Measurements from ENCODE around the gene ZMYND19. TPM values are rescaled to one million over a fixed set of nuclear protein-coding genes. Genes with fewer than 3 reads are reported as not detected.

ZMYND19 gene
- total RNA-seq, 1 experiment from 2014 or later: 77.9 TPM

DNA sequence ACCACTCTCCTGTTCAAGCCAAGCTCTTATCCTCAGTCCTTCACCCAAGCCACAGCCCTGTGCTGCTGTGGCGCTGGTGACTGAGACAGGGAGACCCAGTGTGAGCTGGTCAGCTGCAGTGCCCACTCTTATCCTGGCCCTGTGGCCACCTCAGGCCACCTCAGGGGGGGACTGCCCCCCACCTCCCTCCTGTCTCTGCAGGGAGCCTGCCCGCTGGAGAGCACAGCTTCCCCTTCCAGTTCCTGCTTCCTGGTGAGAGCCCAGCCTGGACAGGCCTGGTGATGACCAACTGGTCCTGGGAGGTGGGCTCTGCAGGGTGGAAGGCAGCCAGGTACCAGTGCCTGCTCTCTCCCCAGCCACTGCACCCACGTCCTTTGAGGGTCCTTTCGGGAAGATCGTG is 22.9 kb upstream of the ZMYND19 start:
- CTCF ChIA-PET: interaction anchor here (2.1 kb wide), 1 partner anchor 31 kb away, joined by 8 read pairs; no protein-coding TSS in a partner anchor
- Mint-ChIP-seq H3K27ac (peak overlapping the region; percentile 45; the same call in 1 of the 2 replicates), H3K36me3 (peaks cover 11% of the 10 kb centered on the region)

DNA sequence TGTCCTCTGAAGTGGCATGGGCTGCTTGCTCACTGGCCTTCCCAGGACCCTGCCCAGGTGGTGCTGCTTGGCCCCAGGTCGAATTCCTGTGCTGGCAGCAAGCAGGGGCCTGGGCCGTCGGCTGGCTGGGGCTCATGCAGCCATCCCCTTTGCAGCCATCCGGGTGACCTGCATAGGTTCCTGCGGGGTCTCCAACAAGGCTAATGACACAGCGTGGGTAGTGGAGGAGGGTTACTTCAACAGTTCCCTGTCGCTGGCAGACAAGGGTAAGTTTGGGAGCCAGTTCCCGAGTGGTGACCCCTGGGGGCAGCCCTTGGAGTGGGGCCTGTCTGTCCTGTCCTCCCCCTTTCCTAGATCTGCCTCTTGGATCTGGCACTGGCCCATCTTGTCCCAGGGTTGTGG is 22.4 kb upstream of the ZMYND19 start:
- no peak for ATAC-seq
- CTCF ChIA-PET: interaction anchor here (2.1 kb wide), 1 partner anchor 31 kb away, joined by 8 read pairs; no protein-coding TSS in a partner anchor

More for the DNA sequence above, 22.9 kb upstream of the ZMYND19 start:
- Mint-ChIP-seq H3K27me3 (ENCODE audit: low read depth) (no peaks in the 10 kb centered on the region), H3K4me3 (no peak overlapping the region), H3K4me1 (peaks cover 20% of the 10 kb centered on the region), H3K9me3 (no peaks in the 10 kb centered on the region)
- ATAC-seq: no peak
- POLR2A ChIA-PET: interaction anchor here (0.6 kb wide), 1 partner anchor 13 kb away, joined by 4 read pairs; no protein-coding TSS in a partner anchor
- no peak for DNase-seq (ENCODE audit: low spot score)
- no peak for TF ChIP-seq E2F1 (CRISPR knock-in tag; IDR thresholded peaks at IDR 0.05)
- TF ChIP-seq, protein P1, sequence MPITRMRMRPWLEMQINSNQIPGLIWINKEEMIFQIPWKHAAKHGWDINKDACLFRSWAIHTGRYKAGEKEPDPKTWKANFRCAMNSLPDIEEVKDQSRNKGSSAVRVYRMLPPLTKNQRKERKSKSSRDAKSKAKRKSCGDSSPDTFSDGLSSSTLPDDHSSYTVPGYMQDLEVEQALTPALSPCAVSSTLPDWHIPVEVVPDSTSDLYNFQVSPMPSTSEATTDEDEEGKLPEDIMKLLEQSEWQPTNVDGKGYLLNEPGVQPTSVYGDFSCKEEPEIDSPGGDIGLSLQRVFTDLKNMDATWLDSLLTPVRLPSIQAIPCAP (CRISPR knock-in tag; IDR thresholded peaks at IDR 0.05): peak; percentile 53; the same call in 1 of the 2 replicates

More for the DNA sequence above, 22.4 kb upstream of the ZMYND19 start:
- Mint-ChIP-seq H3K9me3 (no peaks in the 10 kb centered on the region), H3K36me3 (peaks cover 11% of the 10 kb centered on the region), H3K4me1 (peaks cover 18% of the 10 kb centered on the region), H3K27me3 (ENCODE audit: low read depth) (no peaks in the 10 kb centered on the region), H3K4me3 (no peak overlapping the region), H3K27ac (peak overlapping the region; percentile 45; the same call in 1 of the 2 replicates)
- POLR2A ChIA-PET: interaction anchor here (0.6 kb wide), 1 partner anchor 13 kb away, joined by 4 read pairs; no protein-coding TSS in a partner anchor
- TF ChIP-seq GRHL2 (CRISPR knock-in tag; IDR thresholded peaks at IDR 0.05; ENCODE audit: insufficient replicate concordance, severe bottlenecking) (no peak), GABPB1 (CRISPR knock-in tag; IDR thresholded peaks at IDR 0.05) (no peak), NR1H2 (CRISPR knock-in tag; IDR thresholded peaks at IDR 0.05) (no peak), JAZF1 (CRISPR knock-in tag; IDR thresholded peaks at IDR 0.05) (no peak), ZNF317 (CRISPR knock-in tag; IDR thresholded peaks at IDR 0.05; ENCODE audit: borderline replicate concordance, low read depth) (no peak), ATF1 (CRISPR knock-in tag; IDR thresholded peaks at IDR 0.05) (no peak), NFATC4 (CRISPR knock-in tag; IDR thresholded peaks at IDR 0.05) (no peak), MYBL2 (CRISPR knock-in tag; IDR thresholded peaks at IDR 0.05) (no peak), NFYB (CRISPR knock-in tag; conservative IDR thresholded peaks at IDR 0.05; ENCODE audit: low read depth) (no peak), SP1 (CRISPR knock-in tag; conservative IDR thresholded peaks at IDR 0.05) (no peak), AR (CRISPR knock-in tag; IDR thresholded peaks at IDR 0.05) (no peak), TCF7 (CRISPR knock-in tag; IDR thresholded peaks at IDR 0.05; ENCODE audit: low read depth) (no peak)
- TF ChIP-seq, protein P1 (CRISPR knock-in tag; IDR thresholded peaks at IDR 0.05): no peak
- TF ChIP-seq, protein P2, sequence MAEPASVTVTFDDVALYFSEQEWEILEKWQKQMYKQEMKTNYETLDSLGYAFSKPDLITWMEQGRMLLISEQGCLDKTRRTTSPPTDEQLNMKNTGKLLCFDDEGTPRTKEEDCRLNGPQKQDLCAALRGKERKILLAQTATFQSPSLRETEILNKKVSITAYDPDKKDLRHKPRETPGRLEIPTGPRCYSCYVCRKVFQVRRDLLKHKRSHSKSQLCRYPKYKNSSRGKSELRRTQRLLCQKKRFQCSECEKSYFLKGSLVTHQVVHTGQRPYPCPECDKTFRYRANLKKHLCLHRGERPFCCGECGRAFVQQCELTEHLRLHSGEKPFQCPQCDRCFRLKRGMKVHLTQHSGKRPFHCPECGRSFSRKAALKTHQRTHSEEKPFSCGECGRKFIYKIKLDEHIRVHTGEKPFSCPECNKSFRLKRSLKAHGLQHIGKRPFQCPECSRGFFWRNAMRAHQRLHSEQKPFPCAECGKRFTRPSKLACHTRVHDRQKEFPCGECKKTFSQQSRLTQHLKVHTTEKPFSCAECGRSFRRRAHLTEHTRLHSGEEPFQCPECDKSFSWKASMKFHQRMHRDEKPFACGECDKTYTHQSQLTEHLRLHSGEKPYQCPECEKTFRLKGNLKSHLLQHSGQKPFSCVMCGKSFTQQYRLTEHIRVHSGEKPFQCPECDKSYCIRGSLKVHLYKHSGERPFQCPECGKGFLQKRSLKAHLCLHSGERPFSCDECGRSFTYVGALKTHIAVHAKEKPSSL (CRISPR knock-in tag; conservative IDR thresholded peaks at IDR 0.05): no peak
- no peak for DNase-seq (ENCODE audit: low spot score)
